ENCODE measurements around the gene P2RY8.

DNA sequence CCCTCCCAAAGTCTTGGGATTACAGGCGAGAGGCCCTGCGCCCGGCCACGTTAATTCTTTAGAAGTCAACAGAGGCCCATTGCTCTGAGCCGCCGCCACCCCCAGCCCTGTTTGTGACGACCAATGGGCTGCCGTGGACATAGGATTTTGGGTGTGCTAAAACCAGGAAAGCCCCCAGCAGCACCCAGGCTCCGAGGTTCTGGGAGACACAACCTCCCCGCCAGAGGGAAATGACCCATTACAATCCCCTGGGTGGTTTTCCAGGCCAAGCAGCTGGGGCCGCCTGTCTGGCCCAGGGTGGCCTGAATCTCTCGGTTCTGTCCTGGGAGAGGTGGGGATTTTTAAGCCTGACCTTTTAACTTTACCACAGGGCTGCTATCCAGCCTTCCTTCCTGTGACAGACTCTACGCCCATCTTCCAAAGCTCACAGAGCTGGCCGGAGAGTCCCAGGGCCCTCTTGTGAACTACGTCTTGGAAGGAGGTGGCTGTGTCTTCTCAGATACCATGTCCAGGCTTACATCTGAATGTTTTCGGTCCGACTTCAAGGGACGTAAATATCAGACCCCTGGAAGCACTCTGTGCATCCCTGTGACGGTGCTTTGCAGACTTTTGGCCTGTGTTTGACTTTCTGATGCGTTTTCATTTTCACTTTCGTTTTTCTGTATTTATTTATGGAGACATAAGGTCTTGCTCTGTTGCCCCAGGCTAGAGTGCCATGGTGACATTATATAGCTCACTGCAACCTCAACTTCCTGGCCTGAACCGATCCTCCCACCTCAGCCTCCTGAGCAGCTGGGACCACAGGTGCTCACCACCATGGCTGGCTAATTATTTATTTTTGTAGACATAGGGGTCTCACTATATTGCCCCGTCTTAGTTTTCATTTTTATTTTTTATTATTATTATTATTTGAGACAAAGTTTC is 36.0 kb downstream of the P2RY8 start:
- TF ChIP-seq POLR2A (IDR thresholded peaks at IDR 0.05) = no peak
- TF ChIP-seq POLR2AphosphoS5 (IDR thresholded peaks at IDR 0.05) = no peak
- TF ChIP-seq, protein P1, sequence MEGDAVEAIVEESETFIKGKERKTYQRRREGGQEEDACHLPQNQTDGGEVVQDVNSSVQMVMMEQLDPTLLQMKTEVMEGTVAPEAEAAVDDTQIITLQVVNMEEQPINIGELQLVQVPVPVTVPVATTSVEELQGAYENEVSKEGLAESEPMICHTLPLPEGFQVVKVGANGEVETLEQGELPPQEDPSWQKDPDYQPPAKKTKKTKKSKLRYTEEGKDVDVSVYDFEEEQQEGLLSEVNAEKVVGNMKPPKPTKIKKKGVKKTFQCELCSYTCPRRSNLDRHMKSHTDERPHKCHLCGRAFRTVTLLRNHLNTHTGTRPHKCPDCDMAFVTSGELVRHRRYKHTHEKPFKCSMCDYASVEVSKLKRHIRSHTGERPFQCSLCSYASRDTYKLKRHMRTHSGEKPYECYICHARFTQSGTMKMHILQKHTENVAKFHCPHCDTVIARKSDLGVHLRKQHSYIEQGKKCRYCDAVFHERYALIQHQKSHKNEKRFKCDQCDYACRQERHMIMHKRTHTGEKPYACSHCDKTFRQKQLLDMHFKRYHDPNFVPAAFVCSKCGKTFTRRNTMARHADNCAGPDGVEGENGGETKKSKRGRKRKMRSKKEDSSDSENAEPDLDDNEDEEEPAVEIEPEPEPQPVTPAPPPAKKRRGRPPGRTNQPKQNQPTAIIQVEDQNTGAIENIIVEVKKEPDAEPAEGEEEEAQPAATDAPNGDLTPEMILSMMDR (IDR thresholded peaks at IDR 0.05) = no peak
